Mucosa of rectum (tissue), 2 donors: ENCODE data around the gene TMEM89.

Source experiments
- H3K27ac ChIP-seq, 2 donors: one replicate each; pipeline ENCODE4 v1.7.0; 2013; ENCODE audit warnings: inconsistent platforms in 2 of 2, low read depth in 2 of 2, low read length in 2 of 2
- H3K27me3 ChIP-seq, 2 donors: one replicate each; pipeline ENCODE4 v1.7.0; 2013; ENCODE audit warnings: low read length in 2 of 2; ENCODE audit not compliant: control insufficient read depth in 2 of 2, insufficient read depth in 2 of 2
- H3K36me3 ChIP-seq, 2 donors: one replicate each; pipeline ENCODE4 v1.7.0; 2013; ENCODE audit warnings: low read length in 2 of 2; ENCODE audit not compliant: control insufficient read depth in 2 of 2, insufficient read depth in 2 of 2
- H3K4me1 ChIP-seq, 2 donors: one replicate each; pipeline ENCODE4 v1.7.0; 2013; ENCODE audit warnings: low read length in 2 of 2, mild to moderate bottlenecking in 1 of 2; ENCODE audit not compliant: control insufficient read depth in 2 of 2, insufficient read depth in 2 of 2
- H3K4me3 ChIP-seq, 2 donors: one replicate each; pipeline ENCODE4 v1.7.0; 2013; ENCODE audit warnings: low read length in 2 of 2
- H3K9ac ChIP-seq, 2 donors: one replicate each; pipeline ENCODE4 v1.7.0; 2013; ENCODE audit warnings: low read length in 2 of 2, low read depth in 1 of 2, mild to moderate bottlenecking in 1 of 2
- H3K9me3 ChIP-seq, 2 donors: one replicate each; pipeline ENCODE4 v1.7.0; 2013; ENCODE audit warnings: low read length in 2 of 2; ENCODE audit not compliant: control insufficient read depth in 2 of 2
- donor health status: healthy.
- donor health status: Normal muscosa, but diverticular disease.

Gene TMEM89

DNA sequence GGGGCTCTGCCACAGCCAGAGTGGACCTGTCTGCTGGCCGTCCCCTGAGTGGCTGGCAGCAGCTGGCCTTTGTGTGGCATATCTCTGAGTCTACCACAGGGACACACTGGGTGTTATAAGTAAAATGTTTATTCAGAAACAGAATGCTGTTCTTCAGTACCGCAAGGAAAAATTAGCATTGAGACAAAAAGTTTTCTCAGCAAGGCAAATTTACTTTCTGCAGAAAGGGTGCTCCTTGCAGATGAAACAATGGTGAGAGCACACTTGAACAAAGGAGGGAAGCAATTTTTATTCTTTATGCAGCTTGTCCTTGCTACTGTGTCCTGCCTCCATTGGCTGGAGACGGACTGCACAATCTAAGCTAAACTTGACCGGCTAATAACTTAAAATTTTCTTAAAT, 4.0 kb downstream of the TMEM89 start:
- Histone ChIP-seq H3K9ac (no peak overlapping the region), H3K4me1 (peaks cover 13 to 22% of the 10 kb centered on the region in 2 donors), H3K9me3 (peaks cover 8 to 9% of the 10 kb centered on the region in 2 donors), H3K27me3 (no peaks in the 10 kb centered on the region), H3K4me3 (peak overlapping the region in 1 of 2 donors; percentile 26), H3K36me3 (no peaks in the 10 kb centered on the region), H3K27ac (peak overlapping the region; percentile 72 to 93)

DNA sequence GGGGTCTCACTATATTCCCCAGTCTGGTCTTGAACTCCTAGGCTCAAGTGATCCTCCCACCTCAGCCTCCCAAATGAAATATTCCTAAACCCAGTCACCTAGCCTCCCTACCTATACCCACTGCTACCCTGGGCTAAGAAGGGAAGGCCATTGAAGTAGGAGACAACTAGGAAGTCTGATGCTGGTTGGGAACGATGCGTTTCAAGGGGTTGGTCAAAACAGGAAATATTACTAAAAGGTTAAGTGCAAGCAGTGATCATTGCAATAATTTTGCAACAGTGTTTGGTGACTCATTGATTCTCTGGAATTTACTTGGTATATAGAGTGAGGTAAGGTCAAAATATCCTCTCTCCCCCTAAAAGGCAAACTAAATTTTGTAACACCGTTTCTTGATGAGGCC, 7.5 kb downstream of the TMEM89 start:
- Histone ChIP-seq H3K9me3 (peaks cover 8 to 9% of the 10 kb centered on the region in 2 donors), H3K4me1 (peaks cover 2 to 3% of the 10 kb centered on the region in 2 donors), H3K27ac (no peak overlapping the region), H3K36me3 (no peaks in the 10 kb centered on the region), H3K27me3 (no peaks in the 10 kb centered on the region), H3K4me3 (no peak overlapping the region), H3K9ac (no peak overlapping the region)

DNA sequence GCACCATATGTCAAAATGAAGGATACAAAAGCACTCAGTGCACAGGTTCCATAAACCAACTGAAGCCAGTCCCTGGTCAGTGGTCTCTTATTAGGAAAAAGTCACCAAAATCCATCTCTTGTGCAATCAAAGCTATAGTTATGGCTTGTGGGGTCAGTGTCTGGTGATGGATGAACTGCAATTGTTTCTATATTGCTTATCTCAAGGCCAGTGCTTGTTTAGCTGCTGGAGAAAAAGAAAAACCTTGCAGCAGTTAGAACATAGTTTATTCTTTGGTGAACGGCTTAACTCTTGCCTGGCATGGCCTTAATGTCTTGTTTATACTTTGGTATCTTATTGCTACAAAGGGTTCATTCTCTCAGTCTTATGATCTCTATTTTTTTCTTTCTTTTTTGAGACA, 9.3 kb downstream of the TMEM89 start:
- peaks cover 0 to 3% of the 10 kb centered on the region in 2 donors for H3K36me3 ChIP-seq
- peaks cover 8 to 9% of the 10 kb centered on the region in 2 donors for H3K4me1 ChIP-seq
- peaks cover 4% of the 10 kb centered on the region in 2 donors for H3K9me3 ChIP-seq
- H3K4me3 ChIP-seq, result no peak overlapping the region
- no peaks in the 10 kb centered on the region for H3K27me3 ChIP-seq
- H3K27ac ChIP-seq, result no peak overlapping the region
- no peak overlapping the region for H3K9ac ChIP-seq

DNA sequence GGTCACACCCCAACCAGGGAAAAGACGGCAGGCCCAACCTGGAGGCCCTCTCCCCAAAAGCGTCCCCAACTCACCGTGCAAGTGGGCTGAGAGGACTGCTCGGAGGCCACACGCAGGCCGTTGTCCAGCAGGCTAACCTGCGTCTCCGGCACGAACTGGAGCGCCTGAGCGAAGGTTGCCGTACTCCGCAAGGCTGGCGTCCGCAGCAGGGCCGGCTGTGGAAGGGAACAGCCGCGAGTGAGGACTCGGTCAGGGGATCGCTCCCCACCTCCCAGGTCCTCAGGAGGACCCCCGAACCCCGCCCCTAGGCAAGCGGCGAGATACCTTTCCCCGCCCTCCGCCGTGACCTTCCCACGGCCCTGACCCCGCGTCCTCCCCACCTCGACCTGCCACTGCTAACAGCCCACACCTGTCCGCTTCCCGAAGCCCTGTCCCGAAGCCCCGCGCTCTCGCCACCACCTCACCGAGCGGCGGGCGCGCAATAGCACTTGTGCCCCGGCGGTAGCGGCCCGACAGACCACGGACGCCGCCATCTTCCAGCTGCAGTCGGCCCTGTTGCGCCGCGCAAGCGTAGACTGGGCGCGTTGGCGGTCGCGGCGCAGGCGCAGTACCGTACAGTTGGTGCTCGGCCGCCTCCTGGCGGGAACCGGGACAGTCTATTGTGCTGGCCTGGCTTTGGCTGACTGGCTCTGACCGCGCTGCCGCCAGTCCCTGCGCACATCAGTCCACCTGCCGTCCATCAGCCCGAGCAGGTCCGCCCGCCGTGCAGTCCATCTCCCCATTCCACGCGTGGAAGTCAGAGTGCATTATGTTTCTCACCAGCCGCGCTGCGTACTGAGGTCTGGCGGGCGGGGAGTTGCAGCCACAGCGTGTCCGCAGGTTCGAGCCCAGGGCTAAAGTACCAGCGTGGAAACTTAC, 12.2 kb downstream of the TMEM89 start, which contains the start of gene UQCRC1:
UQCRC1 (minus strand) TSS at position 559 of the 918 bp plus-strand sequence; CDS start at position 533, 26 bp downstream.
- peak within 1 kb of the TSS; percentile 85 to 87 for H3K27ac ChIP-seq
- H3K36me3 ChIP-seq, result peaks cover 19 to 22% of the 10 kb centered on the region in 2 donors
- H3K27me3 ChIP-seq, result no peaks in the 10 kb centered on the region
- H3K4me3 ChIP-seq, result peak within 1 kb of the TSS; percentile 86 to 97
- peaks cover 8 to 9% of the 10 kb centered on the region in 2 donors for H3K4me1 ChIP-seq
- no peaks in the 10 kb centered on the region for H3K9me3 ChIP-seq
- peak within 1 kb of the TSS; percentile 89 to 96 for H3K9ac ChIP-seq

DNA sequence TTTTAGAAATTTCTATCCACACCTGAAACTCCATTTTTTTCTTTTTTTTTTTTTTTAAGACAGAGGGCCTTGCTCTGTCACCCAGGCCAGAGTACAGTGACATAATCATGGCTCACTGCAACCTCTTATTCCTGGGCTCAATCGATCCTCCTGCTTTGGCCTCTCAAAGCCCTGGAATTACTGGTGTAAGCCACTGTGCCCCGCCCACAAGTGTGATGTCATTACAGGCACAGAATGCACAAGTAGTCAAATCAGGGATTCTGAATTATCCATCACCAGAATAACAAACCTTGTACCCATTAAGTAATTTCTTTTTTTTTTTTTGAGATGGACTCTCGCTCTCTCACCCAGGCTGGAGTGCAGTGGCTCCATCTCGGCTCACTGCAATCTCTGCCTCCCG, 14.1 kb downstream of the TMEM89 start:
- no peaks in the 10 kb centered on the region for H3K27me3 ChIP-seq
- H3K27ac ChIP-seq, result no peak overlapping the region
- peaks cover 8 to 9% of the 10 kb centered on the region in 2 donors for H3K4me1 ChIP-seq
- no peaks in the 10 kb centered on the region for H3K9me3 ChIP-seq
- H3K4me3 ChIP-seq, result no peak overlapping the region
- peak overlapping the region in 1 of 2 donors; percentile 2 for H3K9ac ChIP-seq
- peaks cover 37 to 40% of the 10 kb centered on the region in 2 donors for H3K36me3 ChIP-seq

DNA sequence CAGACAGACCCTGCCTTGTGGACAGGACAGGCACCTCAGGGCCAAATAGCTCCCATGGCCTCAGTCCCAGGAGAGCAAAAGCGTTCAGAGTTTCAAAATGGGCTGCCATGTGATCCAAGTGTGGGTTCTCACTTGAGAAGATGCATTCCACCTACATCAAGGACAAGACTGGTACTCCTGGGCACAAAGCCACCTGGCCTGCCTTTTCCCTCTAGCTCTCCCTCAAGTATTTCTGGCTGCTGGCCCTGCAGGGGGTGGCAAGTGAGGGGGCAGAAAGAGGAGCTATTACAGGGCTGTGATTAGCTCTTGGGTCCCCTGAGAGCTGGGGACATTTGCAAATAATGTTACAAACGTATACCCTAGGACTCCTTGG, 20.0 kb downstream of the TMEM89 start:
- H3K27me3 ChIP-seq, result no peaks in the 10 kb centered on the region
- no peak overlapping the region for H3K4me3 ChIP-seq
- H3K9me3 ChIP-seq, result no peaks in the 10 kb centered on the region
- H3K4me1 ChIP-seq, result peaks cover 7 to 8% of the 10 kb centered on the region in 2 donors
- no peak overlapping the region for H3K27ac ChIP-seq
- no peak overlapping the region for H3K9ac ChIP-seq
- peaks cover 77 to 80% of the 10 kb centered on the region in 2 donors for H3K36me3 ChIP-seq

DNA sequence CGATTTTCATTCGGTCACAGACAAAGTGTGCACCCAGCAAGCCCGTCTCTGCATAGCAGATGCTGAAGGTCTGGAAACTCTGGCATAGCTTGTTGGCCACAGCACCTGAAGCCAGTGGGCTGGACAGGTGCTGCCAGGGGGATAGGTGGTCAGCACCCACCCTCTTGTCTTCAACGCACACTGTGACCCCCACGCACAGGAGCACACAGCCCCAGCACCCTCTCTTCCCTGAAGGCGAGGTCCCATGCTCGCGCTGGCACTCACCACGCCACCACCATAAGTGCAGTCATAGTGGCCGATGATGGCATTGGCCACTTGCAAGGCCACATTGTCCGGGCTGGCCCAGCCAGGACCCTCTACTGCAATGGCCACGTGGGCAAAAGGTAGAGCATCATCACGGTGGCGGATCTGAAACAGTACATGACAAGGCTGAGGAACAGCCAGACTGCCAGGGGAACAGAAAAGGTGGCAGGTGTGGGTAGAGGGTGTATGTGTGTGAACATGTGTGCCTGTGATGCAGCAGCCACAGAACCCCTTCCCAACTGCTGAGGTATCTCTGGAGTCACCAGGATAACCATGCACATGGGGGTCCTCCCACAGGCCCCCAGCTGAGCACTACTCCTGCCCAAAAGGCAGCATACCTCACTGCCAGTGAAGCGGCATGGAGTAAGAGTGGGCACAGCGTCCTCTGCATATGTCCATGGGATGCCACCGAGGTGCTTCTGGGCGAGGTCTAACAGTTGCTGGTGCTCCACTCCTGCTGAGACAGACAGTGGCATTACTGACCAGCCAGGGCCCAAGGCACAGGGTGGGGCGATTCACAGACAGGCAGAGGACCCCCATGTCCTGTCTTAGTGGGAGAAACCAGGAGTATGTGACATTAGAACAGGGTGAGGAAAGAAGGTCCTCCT, 20.6 kb downstream of the TMEM89 start:
- Histone ChIP-seq H3K4me3 (no peak overlapping the region), H3K27ac (no peak overlapping the region), H3K36me3 (peaks cover 75 to 78% of the 10 kb centered on the region in 2 donors)

DNA sequence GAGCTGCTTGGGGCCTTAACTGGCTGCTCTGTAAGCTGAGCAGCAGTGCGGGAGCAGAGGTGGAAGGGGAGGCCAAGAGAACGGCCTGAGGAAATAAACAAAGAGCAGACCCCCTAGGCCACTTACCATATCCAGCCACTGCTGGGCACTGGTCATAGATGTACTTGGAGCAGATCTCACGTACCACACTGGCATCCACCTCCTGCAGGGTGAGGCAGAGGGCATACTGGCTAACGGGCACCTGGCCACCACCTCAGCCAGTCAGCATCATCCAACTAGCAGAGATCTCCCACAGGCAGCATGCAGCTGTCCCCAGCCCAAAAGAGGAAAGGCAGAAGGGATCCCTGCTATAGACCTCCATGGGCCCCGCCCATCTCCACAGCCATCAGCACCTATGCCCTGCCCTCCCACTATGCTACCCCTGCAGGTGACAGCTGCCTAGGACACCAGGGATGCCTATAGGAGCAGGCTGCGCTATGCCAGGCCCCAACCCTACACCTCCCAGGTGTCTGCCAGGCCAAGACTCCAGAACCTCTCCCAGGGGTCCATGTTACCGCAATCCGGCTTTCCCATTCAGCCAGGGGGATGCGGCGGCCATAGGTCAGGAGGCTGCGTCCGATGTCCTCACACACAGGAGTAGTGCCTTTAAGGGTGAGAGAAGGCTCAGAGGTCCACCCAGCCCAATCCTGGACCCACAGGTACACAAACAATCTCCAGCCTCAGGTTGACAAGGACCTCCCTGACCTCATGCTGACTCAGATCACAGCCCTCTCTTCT, 21.9 kb downstream of the TMEM89 start:
- H3K4me3 ChIP-seq, result no peak overlapping the region
- no peaks in the 10 kb centered on the region for H3K9me3 ChIP-seq
- no peak overlapping the region for H3K9ac ChIP-seq
- H3K36me3 ChIP-seq, result peaks cover 62 to 65% of the 10 kb centered on the region in 2 donors
- peak overlapping the region; percentile 46 to 78 for H3K27ac ChIP-seq
- H3K27me3 ChIP-seq, result peaks cover 0 to 7% of the 10 kb centered on the region in 2 donors
- H3K4me1 ChIP-seq, result peaks cover 11 to 14% of the 10 kb centered on the region in 2 donors

More for the DNA sequence above, 20.6 kb downstream of the TMEM89 start:
- Histone ChIP-seq H3K9me3 (no peaks in the 10 kb centered on the region), H3K27me3 (peaks cover 0 to under 1% of the 10 kb centered on the region in 2 donors), H3K4me1 (peaks cover 7 to 8% of the 10 kb centered on the region in 2 donors), H3K9ac (no peak overlapping the region)

DNA sequence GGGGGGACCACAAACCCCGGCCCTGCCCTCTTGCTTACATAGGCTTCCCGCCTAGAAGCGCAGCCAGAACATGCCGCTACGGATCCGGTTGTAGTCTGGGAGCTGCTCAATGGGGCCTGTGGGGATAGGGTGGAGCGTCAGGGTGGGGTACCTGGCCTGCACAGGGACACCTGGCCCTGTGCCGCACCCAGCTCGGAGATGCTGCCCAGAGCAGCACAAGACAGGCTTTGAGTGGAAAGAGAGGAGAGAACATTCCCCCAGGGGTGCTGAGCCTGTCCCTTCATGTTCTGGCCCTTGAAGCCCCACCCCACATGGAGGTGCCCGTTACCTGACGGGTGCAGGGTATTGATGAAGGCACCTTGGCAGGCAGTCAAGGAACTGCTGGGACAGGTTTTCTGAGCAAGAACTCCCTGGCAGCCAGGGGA, 22.5 kb downstream of the TMEM89 start:
- Histone ChIP-seq H3K9ac (no peak overlapping the region), H3K36me3 (peaks cover 56 to 59% of the 10 kb centered on the region in 2 donors), H3K9me3 (no peaks in the 10 kb centered on the region), H3K27me3 (peaks cover 0 to 7% of the 10 kb centered on the region in 2 donors), H3K4me3 (no peak overlapping the region), H3K27ac (peak overlapping the region; percentile 46 to 78), H3K4me1 (peaks cover 11 to 14% of the 10 kb centered on the region in 2 donors)
